ENCODE results near the gene CTRB2.
"Not testable (repeated sequence)": the region's sequence is repeated elsewhere in the genome, so short reads cannot be mapped to it uniquely, and the experiment has no call there.

The CTRB2 gene

DNA sequence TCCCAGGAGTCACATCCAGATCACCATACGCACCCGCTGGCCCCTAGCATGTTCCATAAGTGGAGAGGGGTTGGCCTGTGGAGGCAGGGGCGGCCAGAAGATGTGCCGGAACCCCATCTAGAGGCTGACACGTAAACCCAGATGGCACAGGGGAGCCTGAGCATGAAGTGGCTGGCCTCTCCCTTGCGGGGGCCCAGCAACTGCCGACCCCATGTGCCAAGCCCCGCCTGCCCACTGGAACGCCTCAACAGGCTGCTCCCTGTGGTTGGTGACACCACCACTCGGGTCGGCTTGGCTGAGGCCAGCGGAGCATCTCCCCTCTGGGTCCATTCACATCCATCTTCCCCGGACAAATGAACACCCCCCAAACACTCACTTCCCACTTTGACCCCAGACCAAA lies 35.0 kb upstream of the CTRB2 start:
- DNase-seq, result no peak

DNA sequence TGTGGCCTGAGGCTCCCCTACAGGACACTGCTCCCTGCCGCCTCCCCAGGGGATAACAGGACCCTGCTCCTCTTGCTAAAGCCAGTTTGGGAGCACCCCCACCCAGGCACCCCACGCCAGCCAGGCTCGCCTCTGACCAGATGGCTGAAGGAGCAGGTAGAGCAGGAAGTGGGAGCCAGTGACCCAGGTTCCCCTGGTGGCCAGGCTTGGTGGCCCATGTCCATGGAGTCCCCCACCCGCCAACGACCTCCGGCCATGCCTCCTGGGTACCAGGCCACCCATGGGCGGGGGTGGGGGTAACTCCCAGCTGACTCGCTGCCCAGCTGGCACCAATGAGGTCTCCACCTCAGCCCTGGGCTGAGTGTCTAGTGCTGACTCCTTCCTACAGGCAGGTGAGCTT lies 34.5 kb upstream of the CTRB2 start:
- no peak for DNase-seq

DNA sequence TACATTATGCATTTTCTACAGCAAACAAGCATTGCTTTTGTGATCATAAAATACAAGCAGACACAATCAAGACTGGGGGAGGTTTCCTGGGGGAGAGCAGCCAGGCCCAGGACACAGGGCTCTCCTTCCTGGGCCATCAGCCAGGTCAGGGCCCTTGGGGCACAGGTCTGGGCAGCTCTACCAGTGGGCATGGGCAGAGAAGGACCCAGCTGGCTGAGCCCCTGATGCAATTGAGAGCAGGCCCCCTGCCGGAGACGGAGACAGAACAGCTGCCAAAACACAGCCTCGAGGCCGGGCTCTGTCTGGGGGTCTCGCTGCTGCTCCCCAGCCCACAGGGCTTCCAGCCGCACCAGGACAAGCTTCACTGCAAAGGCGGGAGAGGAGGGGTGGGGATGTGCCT lies 33.7 kb upstream of the CTRB2 start:
- DNase-seq, result not testable (repeated sequence)

DNA sequence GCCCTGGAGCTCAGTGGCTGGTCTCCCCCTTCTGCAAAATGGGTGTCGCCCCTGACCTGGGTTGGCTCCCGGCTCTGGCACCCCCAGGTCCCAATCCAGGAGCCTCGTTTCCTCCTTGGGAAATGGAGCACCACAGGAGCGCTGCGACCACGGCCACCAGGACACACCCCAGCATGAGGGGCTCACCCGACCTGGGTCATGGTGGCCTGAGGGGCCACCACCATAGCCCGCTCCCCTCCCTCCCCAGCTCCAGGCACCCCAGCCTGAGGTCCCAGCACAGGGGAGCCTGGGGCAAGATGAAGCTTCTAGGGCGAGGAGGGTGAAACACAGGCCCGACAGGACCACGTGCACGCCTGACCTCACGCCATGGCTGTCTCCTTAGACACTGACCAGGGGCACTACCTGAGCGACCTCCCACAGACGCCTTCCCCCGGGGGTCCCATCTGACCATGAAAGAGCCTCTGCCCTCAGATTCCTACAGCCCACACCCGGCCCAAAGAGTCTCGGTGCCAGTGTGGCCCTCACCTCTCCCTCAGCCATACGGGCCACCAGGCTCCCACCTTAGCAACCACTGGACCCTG lies 32.7 kb upstream of the CTRB2 start:
- no peak for DNase-seq

DNA sequence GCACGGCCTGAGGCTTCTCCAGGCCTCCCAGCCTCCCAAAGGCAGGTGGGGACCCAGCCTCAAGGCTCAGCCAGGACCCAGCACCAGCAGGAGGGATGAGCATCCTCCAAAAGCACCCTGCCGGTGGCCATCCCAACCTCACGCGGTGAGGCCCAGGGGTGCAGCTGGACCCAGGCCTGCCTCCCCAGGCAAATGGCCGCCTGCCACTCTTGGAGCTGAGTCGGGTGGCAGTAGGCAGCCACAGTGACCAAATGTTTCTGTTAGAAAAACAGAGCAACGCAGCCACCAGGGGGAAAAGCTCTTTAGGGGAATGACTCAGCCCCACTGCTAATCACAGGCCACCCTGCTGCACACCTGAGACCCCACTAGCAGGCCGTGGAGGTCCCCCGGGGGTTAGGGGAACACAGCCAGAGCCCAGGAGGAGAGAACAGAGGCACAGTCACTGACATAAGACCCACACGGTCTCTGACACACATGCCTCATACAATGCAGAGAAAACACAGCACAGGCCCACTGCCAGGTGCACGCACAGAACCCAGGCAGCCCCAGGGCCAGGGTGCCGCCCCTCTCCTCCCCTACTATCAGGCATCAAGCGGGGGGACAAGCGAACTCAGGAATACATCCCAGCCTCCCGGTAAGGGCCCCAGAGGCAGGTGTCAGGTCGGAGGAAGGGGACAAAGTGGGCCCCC lies 32.0 kb upstream of the CTRB2 start:
- DNase-seq, result no peak

DNA sequence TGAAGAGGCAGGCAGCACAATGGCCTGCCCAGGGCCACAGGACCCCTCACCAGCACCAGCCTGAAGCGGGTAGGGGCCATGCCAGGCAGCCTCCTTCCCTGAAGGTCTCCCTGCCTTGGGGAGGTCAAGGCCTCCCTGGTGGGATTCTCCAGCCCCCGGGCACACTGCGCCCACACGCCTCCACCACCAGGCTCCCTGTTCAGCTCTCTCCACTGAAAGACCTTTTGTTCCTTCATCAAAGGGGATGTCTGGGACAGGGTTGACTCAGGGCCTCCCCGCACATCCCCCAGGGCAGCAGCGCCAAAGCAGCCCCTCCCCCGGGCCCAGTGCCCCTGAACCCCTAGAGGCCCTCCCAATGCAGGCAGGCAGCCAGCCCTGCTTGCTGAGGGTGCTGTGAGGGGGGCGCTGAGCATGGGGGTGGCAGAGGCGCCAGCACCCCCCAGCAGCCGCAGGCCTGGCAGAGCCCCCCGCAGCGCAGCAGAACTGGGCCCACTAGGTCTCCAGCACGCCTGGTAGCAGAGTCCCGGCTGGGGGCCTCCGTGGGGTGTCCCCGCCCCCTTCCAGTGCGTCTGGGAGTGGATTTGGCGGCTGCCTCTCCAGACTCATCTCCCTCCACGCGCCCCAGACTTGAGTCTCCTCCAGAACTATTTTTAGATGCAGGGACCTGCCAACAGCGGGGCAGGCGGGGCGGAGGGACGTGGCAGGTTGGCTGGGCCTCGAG lies 31.3 kb upstream of the CTRB2 start:
- DNase-seq, result no peak

DNA sequence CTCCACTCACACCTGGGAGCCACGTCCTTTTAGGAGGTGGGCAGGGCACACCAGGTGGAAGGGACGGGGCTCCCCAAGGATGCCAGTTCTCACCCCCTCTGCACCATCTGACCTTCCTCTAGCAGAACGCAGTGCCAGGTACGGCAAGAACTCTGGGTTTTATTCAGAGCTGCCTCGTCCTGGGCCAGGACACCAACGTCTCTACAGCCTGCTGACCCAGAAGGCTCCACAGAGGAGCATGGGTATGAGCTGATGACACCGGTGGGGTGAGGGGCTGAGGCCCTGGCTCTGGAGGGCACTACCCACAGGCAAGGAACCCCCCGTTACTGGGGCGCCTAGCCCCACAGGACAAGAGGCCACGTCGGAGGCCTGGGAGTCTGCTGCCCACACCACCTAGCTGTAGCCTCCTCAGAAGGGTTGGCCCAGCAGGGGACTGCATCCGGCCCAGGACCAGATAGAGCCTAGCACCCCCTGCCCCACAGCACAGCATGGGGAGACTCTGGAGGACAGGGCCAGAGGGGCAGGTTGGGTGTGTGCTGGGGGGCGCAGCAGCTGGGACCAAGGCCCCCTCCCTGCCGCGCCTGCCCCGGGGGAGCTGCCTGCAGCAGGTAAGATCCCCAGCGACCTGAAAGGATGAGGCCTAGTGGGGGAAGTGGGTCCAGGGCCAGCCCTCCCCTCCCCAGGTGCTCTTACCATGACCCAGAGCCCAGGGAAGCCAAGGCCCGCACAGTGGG lies 30.6 kb upstream of the CTRB2 start:
- DNase-seq, result no peak

DNA sequence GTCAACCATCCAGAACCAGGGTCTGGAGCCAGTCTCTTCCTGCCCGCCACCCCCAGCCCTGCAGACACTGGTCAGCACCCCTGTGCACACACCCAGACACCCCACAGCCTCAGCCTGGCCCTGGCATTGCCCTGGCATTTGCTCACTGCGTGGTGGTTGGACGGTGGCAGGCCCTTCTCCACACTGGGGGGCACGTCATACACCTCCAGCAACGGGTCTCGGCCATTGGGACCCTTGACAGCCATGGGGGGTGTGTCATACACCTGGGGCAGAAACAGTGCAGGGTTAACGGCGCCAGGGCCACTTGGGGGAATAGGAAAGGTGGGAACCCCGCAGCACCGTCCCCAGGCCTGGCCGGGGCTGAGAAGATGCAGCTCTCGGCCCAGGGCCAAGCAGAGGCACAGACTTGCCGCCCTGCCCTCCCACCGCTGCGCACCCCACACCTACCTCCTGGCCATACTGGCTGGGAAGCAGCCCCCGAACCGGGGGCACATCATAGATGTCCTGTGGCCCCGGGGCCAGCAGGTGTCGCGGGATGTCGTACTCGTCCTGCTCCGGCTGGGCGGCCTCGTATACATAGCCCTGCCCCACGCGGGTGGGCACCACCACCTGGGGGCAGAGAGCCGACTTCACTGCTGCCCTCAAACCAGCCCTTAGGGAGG lies 29.9 kb upstream of the CTRB2 start:
- no peak for DNase-seq

DNA sequence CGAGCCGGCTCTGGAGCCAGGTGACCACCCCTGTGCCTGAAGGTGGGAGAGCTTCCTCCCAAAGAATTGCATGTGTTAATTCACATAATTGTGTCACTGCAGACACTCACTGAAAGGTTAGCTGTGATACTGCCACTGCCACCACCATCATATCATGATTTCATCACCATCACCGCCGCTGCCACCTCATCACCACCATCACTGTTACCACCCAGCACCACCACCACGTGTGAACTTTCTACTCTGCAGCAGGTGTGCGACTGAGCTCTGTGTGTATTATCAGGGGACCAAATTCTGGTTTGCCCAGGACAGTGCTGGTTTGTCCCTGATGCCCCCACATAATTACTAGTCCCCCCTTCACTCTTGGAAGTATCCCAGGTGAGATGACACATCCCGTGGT lies 29.3 kb upstream of the CTRB2 start:
- DNase-seq, result no peak

DNA sequence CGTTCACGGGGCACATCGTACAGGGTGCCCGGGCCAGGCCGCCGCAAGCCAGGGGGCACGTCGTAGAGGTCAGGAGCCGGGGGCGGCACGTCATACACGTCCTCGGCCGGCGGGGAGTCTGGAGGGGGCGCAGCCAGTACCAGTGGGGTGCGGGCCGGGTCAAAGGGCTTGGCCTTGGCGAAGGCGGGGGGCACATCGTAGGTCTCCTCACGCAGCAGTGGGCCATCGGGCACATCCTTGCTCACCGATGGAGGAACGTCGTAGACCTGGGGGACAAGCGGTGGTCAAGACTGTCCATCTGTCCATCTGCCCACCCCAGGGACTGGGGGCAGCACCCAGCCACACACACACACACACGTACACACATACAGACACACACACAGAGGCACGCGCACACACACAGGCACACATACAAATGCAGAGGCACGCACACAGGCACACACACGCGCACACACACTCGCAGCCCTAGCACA lies 28.8 kb upstream of the CTRB2 start:
- DNase-seq, result no peak

DNA sequence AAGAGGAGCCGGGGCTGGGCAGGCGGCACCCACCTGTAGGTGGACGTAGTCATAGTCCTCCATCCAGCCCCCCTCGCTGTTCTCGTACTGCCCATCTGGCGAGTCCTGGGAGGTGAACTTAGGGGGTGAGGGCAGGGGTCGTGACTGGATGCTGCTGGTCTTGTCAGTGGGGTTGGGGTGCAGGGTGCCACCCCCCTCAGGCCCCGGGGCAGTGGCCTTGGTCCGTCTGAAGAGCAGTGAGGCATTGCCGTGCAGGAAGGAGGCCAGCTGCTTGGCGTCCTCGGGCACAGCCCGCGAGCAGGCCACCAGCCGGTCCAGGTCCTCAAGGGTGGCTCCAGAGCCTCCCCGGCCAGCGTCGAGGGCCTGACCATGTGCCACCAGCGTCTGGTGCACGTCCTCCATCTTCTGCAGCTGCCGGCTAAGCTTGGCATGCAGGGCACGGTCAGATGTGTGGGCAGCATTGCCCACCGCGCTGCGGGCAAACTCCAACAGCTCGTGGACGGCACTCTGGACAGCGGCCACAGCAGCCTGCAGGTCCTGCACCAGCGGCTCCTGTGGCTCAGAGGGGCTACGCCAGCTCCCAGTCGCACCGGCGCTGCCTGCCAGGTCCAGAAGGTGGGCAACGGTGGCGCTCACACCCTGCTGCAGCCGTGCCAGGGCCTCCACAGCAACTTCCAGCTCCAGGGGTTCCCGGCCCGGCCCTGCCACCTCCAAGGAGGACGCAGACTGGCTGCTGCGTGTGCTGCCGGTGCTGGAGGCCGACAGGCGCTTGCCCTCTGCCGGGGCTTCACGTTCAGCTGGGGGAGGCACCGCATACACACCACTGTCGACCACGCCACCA lies 28.1 kb upstream of the CTRB2 start:
- DNase-seq, result no peak

DNA sequence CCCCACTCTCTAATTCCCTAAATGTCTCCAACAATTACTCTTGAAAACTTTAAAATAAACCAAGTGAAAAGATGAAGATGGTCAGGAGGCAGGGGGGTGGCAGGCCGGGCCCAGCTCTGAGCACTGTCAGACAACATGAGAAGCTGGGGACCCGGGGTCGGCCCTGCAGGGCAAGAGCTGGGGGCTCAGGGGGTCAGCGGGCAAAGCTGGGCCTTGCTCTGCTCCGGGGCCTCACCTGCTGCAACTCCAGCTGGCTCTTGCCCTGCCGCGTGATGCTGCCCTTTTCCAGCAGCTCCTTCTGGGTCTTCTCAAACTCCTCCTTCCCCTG lies 26.6 kb upstream of the CTRB2 start:
- DNase-seq, result no peak

DNA sequence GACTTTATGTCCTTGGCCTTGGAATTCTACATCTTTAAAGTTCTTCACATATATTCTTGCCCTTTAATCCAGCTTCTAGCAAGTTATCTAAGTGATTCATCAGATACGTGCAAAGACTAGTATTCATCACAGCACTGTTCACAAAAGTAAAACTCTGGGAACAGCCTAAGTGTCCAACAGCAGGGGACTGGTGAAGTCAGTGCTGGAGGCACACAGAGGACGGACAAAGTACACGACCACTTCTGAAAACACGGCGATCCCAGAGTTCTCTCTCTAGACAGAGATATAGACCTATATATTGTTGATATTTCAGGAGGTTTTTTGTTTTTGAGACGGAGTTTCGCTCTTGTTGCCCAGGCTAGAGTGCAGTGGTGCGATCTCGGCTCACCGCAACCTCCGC lies 24.6 kb upstream of the CTRB2 start:
- DNase-seq, result no peak

DNA sequence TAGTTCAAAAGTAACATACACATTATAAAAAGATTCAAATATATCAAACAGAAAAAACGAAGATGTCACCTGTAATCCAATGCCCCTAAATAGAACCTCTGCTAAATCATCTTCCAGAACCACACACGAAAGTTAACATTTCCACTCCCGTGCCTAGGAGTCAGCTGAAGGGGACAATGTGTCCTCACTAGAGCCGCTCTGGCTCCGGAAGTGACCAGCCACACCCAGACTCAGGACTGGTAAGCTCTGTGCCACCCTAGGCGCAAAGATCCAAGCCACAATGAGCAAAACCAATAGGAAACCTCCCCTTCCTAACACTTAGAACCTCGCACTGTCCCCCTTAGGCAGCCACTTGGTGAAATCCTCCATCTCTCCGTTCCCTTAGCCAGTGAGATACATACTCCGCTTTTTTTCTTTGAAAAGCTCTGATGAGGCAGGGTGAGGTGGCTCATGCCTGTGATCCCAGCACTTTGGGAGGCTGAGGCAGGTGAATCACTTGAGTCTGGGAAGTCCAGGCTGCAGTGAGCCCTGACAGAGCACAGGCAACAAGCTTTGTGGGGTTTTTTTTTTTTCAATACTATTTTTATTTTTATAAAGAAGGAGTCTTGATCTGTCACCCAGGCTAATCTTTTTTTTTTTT lies 23.6 kb upstream of the CTRB2 start:
- no peak for DNase-seq

DNA sequence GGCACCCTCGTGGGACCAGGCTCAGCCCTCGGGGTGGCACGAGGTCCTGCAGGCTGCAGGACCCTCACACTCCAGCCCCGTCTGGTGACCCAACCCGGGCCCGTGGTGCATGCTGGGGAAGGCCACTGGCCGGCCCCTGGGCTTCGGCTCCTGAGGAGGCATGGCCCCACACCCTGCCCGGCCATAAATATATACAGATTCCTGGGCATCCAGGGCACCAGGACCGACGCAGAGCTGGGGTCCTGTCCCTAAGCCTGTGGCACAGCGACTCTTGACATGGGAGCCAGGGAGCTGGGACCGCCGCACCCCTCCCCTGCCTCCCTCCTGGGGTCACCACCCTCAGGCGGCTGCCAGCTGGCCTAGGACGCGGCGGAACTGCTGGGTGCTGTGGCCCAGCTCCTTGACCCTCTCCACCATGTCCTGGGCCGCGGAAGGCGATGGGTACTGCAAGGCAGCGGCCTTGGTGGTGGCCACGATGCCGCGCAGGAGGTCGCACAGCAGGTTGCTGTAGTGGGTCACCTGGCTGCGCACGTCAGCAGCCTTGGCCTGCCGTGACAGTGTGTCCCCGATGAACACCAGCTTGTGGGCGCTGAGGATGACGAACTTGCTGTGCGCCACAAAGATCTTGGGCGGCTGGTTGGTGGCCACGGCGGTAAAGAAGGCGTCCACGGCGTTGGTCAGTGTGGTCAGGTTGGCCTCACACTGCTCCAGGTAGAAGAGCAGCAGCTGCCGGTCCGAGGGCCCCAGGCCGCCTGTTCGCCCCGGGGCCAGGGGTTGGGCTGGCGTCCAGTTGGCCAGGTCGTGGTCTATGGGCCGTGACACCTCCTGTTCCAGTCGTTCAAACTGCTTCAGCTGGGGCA lies 22.4 kb upstream of the CTRB2 start:
- DNase-seq, result no peak

DNA sequence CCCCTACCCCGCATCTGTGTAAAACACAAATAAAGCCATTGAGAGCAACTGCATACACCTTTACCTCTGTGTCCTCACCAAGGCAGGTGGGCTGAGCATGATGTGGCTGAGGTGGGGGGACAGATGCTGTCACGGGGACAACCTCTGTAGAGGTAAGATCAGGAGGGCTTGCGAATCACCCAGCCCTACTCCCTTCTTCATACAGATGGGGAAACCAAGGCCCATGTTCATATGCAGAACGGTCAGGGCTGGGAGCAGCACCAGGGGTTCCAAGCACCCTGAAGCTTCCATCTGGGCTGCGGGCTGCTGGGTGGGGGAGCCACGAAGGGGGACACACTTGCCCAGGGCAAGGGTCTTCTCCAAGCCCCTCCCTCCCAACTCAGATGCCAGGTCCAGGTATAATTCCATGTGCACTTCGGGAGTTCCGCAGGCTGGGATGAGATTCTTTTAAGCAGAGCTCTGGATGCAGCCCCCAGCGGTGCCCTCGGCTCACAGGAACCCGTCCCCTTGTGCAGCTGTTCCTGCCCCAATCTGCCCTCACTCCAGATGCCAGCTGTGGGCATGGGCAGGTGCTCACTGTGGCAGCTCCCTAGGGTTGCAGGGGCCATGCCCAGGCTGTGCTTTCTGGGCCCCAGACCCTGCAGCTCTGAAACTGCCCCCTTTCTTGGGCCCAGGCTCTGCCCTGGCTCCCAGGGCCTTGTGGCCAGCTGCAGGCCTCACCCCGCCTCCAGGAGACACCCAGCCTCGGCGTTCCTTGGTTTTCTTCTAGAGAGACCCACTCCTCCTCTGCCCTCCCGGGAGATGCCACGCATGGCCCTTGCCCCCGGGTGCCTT lies 21.4 kb upstream of the CTRB2 start:
- no peak for DNase-seq

DNA sequence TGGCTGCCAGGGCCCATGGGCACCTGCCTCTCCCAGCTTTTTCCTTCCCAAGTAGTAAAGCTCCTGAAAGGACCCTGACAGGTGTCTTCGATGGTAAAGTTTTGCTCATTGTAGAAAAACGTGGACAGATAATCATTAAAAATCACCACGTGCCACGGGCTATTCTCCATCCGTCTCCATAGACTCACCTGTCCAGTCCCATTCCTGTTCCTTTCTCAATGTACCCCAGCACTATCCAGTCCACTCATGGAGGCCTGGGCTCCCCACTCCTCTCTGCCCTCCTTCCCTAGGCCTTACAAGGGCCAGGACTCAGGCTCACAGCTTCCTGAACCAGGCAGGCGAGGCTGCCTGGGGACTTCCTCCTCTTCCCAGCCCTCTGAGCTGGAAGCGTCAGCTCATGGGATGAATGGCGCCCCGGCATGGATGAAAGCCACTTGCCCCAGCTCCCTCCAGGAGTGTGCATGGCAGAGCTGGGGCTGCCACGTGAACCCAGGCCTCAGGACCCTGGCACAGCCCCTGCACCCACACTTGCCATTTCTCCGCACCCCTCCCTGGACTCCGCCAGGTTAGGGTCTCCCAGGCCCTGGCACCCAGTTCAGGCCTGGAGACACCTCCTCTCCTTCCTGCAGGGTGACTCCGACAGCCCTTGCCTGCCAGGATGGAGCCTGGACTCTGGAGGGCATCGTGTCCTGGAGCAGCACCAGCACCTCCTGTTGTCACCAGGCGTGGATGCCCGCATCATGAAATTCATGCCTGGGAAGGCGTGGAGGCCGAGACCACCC lies 20.6 kb upstream of the CTRB2 start:
- DNase-seq, result no peak

DNA sequence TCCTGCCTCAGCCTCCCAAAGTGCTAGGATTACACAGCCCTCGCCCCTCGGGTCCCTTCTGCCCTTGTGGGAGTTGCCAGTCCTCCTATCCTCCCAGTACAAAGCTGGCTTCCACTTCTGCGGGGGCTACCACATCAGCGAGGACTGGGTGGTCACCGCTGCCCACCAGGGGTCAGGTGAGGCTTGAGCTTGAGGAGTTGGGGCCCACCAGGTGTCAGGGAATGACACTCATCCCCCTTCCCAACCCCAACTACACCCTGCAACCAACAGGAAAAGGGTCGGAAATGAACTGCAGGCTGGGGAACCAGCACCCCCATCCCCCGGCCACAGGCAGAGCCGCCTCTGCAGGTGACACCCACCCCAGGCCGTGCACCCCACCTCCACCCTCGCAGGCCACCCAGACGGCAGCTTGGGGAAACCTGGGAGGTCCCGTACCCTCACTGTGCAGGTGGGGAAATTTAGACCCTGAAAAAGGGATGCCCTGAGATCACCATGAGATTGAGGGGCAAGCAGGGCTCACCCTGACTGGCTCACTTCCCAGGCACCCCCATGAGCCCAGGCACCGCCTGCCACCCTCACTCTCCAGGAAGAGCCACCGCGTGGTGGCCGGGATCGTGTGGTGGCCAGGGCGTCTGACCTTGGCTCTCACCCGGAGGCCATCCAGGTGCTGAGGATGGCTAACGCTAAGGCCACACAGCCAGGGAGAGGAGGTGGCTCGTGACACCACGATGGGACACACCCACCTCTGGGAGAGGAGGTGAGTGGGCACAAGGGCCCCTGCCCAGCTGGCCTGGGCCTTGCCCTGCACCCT lies 19.8 kb upstream of the CTRB2 start:
- DNase-seq, result no peak
